Measurements from ENCODE around the gene PRKCZ. TPM values are rescaled to one million over a fixed set of nuclear protein-coding genes. Genes with fewer than 3 reads are reported as not detected.
A peak's percentile ranks its signal among the peaks of the same experiment; 100 is the strongest.

Gene PRKCZ
- total and polyA plus RNA-seq, 9 of the 15 experiments (the other 6 are each of a cell fraction or from before 2014, with no cell fraction given): 0.07 to 3.1 (median 1.3) TPM

- peak; percentile 89 for TF ChIP-seq REST (IDR thresholded peaks at IDR 0.05; ENCODE audit: borderline replicate concordance)
- 0 out of 2 replicates have a peak, but pooled peaks have one; percentile 42 for TF ChIP-seq REST (CRISPR knock-in tag; IDR thresholded peaks at IDR 0.05; ENCODE audit: low read depth)
- TF ChIP-seq RBFOX2 (IDR thresholded peaks at IDR 0.05; ENCODE audit: low read depth, low read length): peak; percentile 80
- TF ChIP-seq MAFK (IDR thresholded peaks at IDR 0.05; ENCODE audit: low read length): peak; percentile 12; the same call in 1 of the 2 replicates
- TF ChIP-seq, protein P1, sequence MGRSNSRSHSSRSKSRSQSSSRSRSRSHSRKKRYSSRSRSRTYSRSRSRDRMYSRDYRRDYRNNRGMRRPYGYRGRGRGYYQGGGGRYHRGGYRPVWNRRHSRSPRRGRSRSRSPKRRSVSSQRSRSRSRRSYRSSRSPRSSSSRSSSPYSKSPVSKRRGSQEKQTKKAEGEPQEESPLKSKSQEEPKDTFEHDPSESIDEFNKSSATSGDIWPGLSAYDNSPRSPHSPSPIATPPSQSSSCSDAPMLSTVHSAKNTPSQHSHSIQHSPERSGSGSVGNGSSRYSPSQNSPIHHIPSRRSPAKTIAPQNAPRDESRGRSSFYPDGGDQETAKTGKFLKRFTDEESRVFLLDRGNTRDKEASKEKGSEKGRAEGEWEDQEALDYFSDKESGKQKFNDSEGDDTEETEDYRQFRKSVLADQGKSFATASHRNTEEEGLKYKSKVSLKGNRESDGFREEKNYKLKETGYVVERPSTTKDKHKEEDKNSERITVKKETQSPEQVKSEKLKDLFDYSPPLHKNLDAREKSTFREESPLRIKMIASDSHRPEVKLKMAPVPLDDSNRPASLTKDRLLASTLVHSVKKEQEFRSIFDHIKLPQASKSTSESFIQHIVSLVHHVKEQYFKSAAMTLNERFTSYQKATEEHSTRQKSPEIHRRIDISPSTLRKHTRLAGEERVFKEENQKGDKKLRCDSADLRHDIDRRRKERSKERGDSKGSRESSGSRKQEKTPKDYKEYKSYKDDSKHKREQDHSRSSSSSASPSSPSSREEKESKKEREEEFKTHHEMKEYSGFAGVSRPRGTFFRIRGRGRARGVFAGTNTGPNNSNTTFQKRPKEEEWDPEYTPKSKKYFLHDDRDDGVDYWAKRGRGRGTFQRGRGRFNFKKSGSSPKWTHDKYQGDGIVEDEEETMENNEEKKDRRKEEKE (IDR thresholded peaks at IDR 0.05; ENCODE audit: borderline replicate concordance in 1 of 2, control insufficient read depth in 1 of 2, low read depth in 2 of 2, low read length in 1 of 2): no peak
- TF ChIP-seq TAF15 (IDR thresholded peaks at IDR 0.05; ENCODE audit: low read depth, low read length): no peak
- TF ChIP-seq PTTG1 (tag; IDR thresholded peaks at IDR 0.05; ENCODE audit: low read depth): no peak
- no peak for TF ChIP-seq TEAD2 (tag; IDR thresholded peaks at IDR 0.05)
- TF ChIP-seq, protein P2, sequence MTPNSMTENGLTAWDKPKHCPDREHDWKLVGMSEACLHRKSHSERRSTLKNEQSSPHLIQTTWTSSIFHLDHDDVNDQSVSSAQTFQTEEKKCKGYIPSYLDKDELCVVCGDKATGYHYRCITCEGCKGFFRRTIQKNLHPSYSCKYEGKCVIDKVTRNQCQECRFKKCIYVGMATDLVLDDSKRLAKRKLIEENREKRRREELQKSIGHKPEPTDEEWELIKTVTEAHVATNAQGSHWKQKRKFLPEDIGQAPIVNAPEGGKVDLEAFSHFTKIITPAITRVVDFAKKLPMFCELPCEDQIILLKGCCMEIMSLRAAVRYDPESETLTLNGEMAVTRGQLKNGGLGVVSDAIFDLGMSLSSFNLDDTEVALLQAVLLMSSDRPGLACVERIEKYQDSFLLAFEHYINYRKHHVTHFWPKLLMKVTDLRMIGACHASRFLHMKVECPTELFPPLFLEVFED (CRISPR knock-in tag; conservative IDR thresholded peaks at IDR 0.05): no peak
- TF ChIP-seq RBM34 (IDR thresholded peaks at IDR 0.05; ENCODE audit: borderline replicate concordance, insufficient read depth, low read length): no peak
- peak; percentile 56; the same call in 1 of the 2 replicates for TF ChIP-seq ARID1B (IDR thresholded peaks at IDR 0.05)
- peak; percentile 78 to 82 for TF ChIP-seq NRF1 (conservative IDR thresholded peaks at IDR 0.05 in 1 of 2, IDR thresholded peaks at IDR 0.05 in 1 of 2)
- 0 out of 2 replicates have a peak, but pooled peaks have one; percentile 14 for TF ChIP-seq ZNF239 (CRISPR knock-in tag; IDR thresholded peaks at IDR 0.05)
- no peak for TF ChIP-seq BMI1 (IDR thresholded peaks at IDR 0.05; ENCODE audit: low read length)
Measured at GRCh38 chr1:2175681-2176454, 125.7 kb downstream of the PRKCZ start (continued).
